ENCODE results near the gene SPOCK2. TPM values are rescaled to one million over a fixed set of nuclear protein-coding genes. Genes with fewer than 3 reads are reported as not detected.

The SPOCK2 gene
- total and polyA plus RNA-seq, 2 of the 4 experiments (the other 2 are of a cell fraction) = 0.02 TPM; not detected in 1

GRCh38 chr10:72126184-72126871 lies 38.0 kb upstream of the SPOCK2 start:
- POLR2A ChIA-PET (ENCODE audit: unreplicated experiment) = no interaction called here
- Histone ChIP-seq H3K4me1 (ENCODE audit: control insufficient read depth, insufficient read depth, low read length) (peaks cover 1% of the 10 kb centered on the region; the same call in 1 of the 2 replicates), H3K9me1 (ENCODE audit: insufficient read depth, low read length) (no peaks in the 10 kb centered on the region), H4K20me1 (ENCODE audit: insufficient read depth, low read length) (no peaks in the 10 kb centered on the region), H3K4me2 (ENCODE audit: low read depth, low read length) (no peak overlapping the region), H3K79me1 (ENCODE audit: low read depth in 1 of 2, low read length in 2 of 2) (no peaks in the 10 kb centered on the region), H2BK5ac (ENCODE audit: low read depth, low read length, poor library complexity, severe bottlenecking) (no peak overlapping the region), H3K23ac (ENCODE audit: low read depth, low read length) (no peak overlapping the region), H2BK20ac (ENCODE audit: low read depth, low read length) (no peak overlapping the region), H4K8ac (ENCODE audit: low read depth in 2 of 2, low read length in 2 of 2) (no peak overlapping the region), H2BK15ac (ENCODE audit: low read depth, low read length) (no peak overlapping the region), H2AK5ac (ENCODE audit: low read depth, low read length) (no peak overlapping the region), H2AK9ac (replicated peaks; ENCODE audit: low read depth, low read length, poor library complexity) (no peak overlapping the region), H3K9ac (ENCODE audit: low read depth, low read length) (no peak overlapping the region), H4K91ac (ENCODE audit: insufficient read depth, low read depth, low read length) (no peak overlapping the region), H3K9me3 (ENCODE audit: control insufficient read depth, insufficient read depth, low read length) (no peaks in the 10 kb centered on the region), H4K5ac (ENCODE audit: low read depth, low read length) (no peak overlapping the region), H2AFZ (replicated peaks; ENCODE audit: low read length, poor library complexity) (no peak overlapping the region), H3K36me3 (ENCODE audit: control insufficient read depth, insufficient read depth, low read length) (peaks cover 2% of the 10 kb centered on the region; the same call in 1 of the 2 replicates), H3K27ac (ENCODE audit: insufficient read depth, low read length) (no peak overlapping the region), H3K27me3 (ENCODE audit: control insufficient read depth, insufficient read depth, low read length) (no peaks in the 10 kb centered on the region), H3K4me3 (ENCODE audit: insufficient read depth, low read depth, low read length) (no peak overlapping the region), H3K18ac (ENCODE audit: low read depth, low read length) (no peak overlapping the region), H3K4ac (ENCODE audit: low read depth, low read length) (no peak overlapping the region), H3K56ac (ENCODE audit: extremely low read depth, insufficient read depth, low read length) (no peak overlapping the region), H3K14ac (replicated peaks; ENCODE audit: low read depth, low read length) (no peak overlapping the region; the same call in 1 of the 2 replicates), H2BK120ac (ENCODE audit: low read depth, low read length) (no peak overlapping the region)
- TF ChIP-seq RFX5 (IDR thresholded peaks at IDR 0.05; ENCODE audit: low read depth, low read length) (no peak), CTCF (conservative IDR thresholded peaks at IDR 0.05; ENCODE audit: low read depth, low read length) (peak; percentile 67), RAD21 (IDR thresholded peaks at IDR 0.05; ENCODE audit: low read length) (peak; percentile 62), SMC3 (IDR thresholded peaks at IDR 0.05; ENCODE audit: low read depth, low read length) (peak; percentile 68), ELK1 (IDR thresholded peaks at IDR 0.05; ENCODE audit: borderline replicate concordance, low read depth, low read length) (no peak)
- in situ Hi-C loops (cut with MboI; ENCODE audit: low sequenced_read_pairs) (loop anchor here (10.0 kb wide), 1 partner anchor 208 kb away; no protein-coding TSS in a partner anchor), intact Hi-C loops (cut with micrococcal nuclease) (loop anchor here (1.0 kb wide), 1 partner anchor 202 kb away; no protein-coding TSS in a partner anchor), dilution Hi-C loops (cut with HindIII; ENCODE audit: low sequenced_read_pairs, unreplicated experiment) (no loop called here)
- no TSS peak for BruUV-seq (replicated peaks)
- 71% methylated on average over 1 of the region's 3 CpGs; no CpG with 5 or more reads in 1 of the 2 experiments for WGBS, 2 experiments (ENCODE audit: extremely low coverage in 2 of 2, insufficient read length in 1 of 2)
- peak; percentile 75 for DNase-seq
- peak; percentile 56; the same call in 1 of the 2 replicates for ATAC-seq (ENCODE audit: low read depth)
- CTCF ChIA-PET = interaction anchor here (0.6 to 1.6 kb wide), 14 partner anchors 11 to 202 kb away, joined by 3 to 7 read pairs (median 4); partner anchors contain the start of genes ANAPC16 and ASCC1
